ENCODE measurements around the gene ASB4. TPM values are rescaled to one million over a fixed set of nuclear protein-coding genes. Genes with fewer than 3 reads are reported as not detected.

Gene ASB4
- total and polyA plus RNA-seq, 4 donors, result 0.09 to 1.1 (median 0.38) TPM

DNA sequence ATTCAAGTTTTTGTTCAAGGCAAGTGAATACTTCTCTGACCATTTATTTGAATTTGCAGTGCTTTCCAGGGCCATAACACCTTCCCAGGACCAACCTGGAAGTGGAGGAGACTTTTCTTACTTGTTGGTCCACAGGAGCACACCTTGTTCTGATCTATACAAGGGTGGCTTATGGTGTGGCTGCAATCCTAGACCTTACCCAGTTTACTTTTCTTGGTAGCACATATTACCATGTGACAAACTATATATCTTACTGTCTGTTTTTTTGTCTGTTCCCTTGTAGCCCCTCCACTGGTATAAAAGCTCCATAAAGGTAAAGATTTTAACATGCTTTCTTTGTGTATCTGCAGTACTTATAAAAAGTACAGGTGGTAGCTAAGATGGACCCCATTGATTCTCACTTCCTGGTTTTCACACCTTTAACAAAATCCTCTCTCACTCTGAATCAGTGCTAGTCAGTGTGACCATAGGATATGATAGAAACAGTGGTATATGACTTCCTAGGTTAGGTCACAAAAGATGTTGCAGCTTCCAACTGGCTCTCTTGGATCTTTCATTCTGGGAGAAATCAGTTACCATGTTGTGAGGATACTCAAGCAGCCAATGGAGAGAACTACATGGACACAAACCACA is 5.6 kb upstream of the ASB4 start:
- no peak overlapping the region for H3K4me3 ChIP-seq (ENCODE audit: low read depth in 1 of 3, low read length in 3 of 3)

DNA sequence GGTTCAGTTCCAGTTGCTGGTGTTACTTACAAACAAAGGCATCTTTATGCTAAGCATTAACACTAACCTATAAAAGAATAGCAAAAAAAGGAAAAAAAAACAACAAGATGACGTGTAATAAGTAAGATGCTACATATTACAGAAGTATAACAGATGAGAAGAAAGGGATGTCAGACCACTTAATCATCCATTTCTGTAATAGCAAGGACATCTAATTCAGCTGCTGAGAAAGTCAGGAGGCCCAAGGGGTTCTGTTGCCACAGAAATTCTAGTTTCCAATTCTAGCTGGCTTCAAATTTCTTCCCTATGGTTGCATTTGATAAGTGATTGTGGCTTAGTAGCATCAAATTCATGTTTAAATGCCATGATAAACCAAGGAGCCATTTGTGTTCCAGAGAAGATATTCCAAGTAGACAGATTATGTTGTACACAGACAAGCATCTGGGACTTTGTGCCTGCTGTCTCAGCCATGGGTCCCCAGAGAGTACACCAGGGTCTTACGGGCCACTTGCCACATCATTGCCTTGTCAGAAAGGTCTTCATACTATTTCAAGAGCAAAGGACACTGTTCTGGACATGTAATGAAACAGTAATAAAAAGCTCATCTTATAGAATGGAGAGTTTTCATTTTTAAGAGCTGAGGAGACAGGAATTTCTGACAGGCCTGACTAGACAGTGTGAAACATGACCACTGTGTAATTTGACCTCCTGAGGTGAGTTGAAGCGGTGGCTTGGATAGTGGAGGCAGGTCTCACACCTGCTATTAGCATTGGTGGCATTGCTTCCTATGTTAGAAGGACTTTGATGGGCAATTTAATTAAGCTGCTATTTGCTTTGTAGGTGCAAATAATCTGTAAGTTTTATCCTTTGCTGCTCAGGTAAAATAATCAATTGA is 4.2 kb upstream of the ASB4 start:
- peaks cover 0 to 14% (median 8%) of the 10 kb centered on the region in 4 donors for H3K4me1 ChIP-seq (ENCODE audit: control insufficient read depth in 4 of 4, insufficient read depth in 4 of 4, low read length in 3 of 4)
- H3K36me3 ChIP-seq (ENCODE audit: control insufficient read depth in 4 of 4, insufficient read depth in 3 of 4, low read depth in 1 of 4, low read length in 3 of 4), result no peaks in the 10 kb centered on the region
- TF ChIP-seq FOXA2 (IDR thresholded peaks at IDR 0.05), result no peak
- TF ChIP-seq, protein P1, sequence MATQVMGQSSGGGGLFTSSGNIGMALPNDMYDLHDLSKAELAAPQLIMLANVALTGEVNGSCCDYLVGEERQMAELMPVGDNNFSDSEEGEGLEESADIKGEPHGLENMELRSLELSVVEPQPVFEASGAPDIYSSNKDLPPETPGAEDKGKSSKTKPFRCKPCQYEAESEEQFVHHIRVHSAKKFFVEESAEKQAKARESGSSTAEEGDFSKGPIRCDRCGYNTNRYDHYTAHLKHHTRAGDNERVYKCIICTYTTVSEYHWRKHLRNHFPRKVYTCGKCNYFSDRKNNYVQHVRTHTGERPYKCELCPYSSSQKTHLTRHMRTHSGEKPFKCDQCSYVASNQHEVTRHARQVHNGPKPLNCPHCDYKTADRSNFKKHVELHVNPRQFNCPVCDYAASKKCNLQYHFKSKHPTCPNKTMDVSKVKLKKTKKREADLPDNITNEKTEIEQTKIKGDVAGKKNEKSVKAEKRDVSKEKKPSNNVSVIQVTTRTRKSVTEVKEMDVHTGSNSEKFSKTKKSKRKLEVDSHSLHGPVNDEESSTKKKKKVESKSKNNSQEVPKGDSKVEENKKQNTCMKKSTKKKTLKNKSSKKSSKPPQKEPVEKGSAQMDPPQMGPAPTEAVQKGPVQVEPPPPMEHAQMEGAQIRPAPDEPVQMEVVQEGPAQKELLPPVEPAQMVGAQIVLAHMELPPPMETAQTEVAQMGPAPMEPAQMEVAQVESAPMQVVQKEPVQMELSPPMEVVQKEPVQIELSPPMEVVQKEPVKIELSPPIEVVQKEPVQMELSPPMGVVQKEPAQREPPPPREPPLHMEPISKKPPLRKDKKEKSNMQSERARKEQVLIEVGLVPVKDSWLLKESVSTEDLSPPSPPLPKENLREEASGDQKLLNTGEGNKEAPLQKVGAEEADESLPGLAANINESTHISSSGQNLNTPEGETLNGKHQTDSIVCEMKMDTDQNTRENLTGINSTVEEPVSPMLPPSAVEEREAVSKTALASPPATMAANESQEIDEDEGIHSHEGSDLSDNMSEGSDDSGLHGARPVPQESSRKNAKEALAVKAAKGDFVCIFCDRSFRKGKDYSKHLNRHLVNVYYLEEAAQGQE (IDR thresholded peaks at IDR 0.05), result no peak
- TF ChIP-seq JUND (IDR thresholded peaks at IDR 0.05), result no peak
- TF ChIP-seq, protein P2, sequence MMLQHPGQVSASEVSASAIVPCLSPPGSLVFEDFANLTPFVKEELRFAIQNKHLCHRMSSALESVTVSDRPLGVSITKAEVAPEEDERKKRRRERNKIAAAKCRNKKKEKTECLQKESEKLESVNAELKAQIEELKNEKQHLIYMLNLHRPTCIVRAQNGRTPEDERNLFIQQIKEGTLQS (IDR thresholded peaks at IDR 0.05), result no peak
- TF ChIP-seq NR2F2 (IDR thresholded peaks at IDR 0.05), result no peak
- no peak for TF ChIP-seq RXRA (IDR thresholded peaks at IDR 0.05)
- no peak for TF ChIP-seq RAD21 (IDR thresholded peaks at IDR 0.05)
- H3K9me3 ChIP-seq (ENCODE audit: control insufficient read depth in 4 of 4, low read length in 3 of 4), result no peaks in the 10 kb centered on the region
- no peak for DNase-seq (ENCODE audit: low spot score)
- no peak overlapping the region for H3K4me3 ChIP-seq (ENCODE audit: low read depth in 1 of 3, low read length in 3 of 3)
- WGBS, result 95% methylated on average over 3 of the region's 3 CpGs
- H3K27ac ChIP-seq (ENCODE audit: low read depth in 1 of 2, low read length in 2 of 2), result no peak overlapping the region
- no peaks in the 10 kb centered on the region for H3K27me3 ChIP-seq (ENCODE audit: control insufficient read depth in 4 of 4, insufficient read depth in 4 of 4, low read length in 3 of 4)
- no peak overlapping the region for H3K9ac ChIP-seq (ENCODE audit: low read depth in 1 of 2, low read length in 2 of 2)

More for the DNA sequence above, 5.6 kb upstream of the ASB4 start:
- Histone ChIP-seq H3K27ac (ENCODE audit: low read depth in 1 of 2, low read length in 2 of 2) (no peak overlapping the region), H3K36me3 (ENCODE audit: control insufficient read depth in 4 of 4, insufficient read depth in 3 of 4, low read depth in 1 of 4, low read length in 3 of 4) (no peaks in the 10 kb centered on the region), H3K4me1 (ENCODE audit: control insufficient read depth in 4 of 4, insufficient read depth in 4 of 4, low read length in 3 of 4) (peaks cover 0 to 14% (median 8%) of the 10 kb centered on the region in 4 donors), H3K9me3 (ENCODE audit: control insufficient read depth in 4 of 4, low read length in 3 of 4) (no peaks in the 10 kb centered on the region), H3K9ac (ENCODE audit: low read depth in 1 of 2, low read length in 2 of 2) (no peak overlapping the region), H3K27me3 (ENCODE audit: control insufficient read depth in 4 of 4, insufficient read depth in 4 of 4, low read length in 3 of 4) (no peaks in the 10 kb centered on the region)
- DNase-seq (ENCODE audit: low spot score), result no peak
- TF ChIP-seq JUND (IDR thresholded peaks at IDR 0.05), result no peak

DNA sequence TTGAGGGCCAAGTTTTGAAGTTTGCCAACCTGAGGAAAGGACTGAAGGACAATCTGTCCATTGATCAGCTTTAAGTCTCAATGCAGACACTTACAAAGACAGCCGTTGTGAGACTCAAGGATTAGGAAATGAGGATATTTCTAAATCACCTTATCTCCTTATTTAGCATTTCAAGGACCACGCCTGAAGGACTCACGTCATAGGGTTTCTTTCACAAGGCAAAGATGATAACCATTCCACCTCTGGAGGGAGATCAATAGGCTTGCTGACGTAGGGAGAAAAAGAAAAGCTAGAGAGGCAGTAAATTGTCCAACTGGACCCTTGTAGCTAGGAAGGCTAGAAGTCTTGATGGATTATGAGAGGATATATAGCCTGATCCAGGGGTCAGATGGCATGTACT is 3.3 kb upstream of the ASB4 start:
- Histone ChIP-seq H3K9me3 (ENCODE audit: control insufficient read depth in 4 of 4, low read length in 3 of 4) (no peaks in the 10 kb centered on the region), H3K4me3 (ENCODE audit: low read depth in 1 of 3, low read length in 3 of 3) (no peak overlapping the region), H3K36me3 (ENCODE audit: control insufficient read depth in 4 of 4, insufficient read depth in 3 of 4, low read depth in 1 of 4, low read length in 3 of 4) (no peaks in the 10 kb centered on the region), H3K27ac (ENCODE audit: low read depth in 1 of 2, low read length in 2 of 2) (no peak overlapping the region), H3K9ac (ENCODE audit: low read depth in 1 of 2, low read length in 2 of 2) (no peak overlapping the region), H3K4me1 (ENCODE audit: control insufficient read depth in 4 of 4, insufficient read depth in 4 of 4, low read length in 3 of 4) (peaks cover 0 to 10% (median 8%) of the 10 kb centered on the region in 4 donors), H3K27me3 (ENCODE audit: control insufficient read depth in 4 of 4, insufficient read depth in 4 of 4, low read length in 3 of 4) (no peaks in the 10 kb centered on the region)
- DNase-seq (ENCODE audit: low spot score), result no peak
- WGBS, result 88% methylated on average over 4 of the region's 4 CpGs
- TF ChIP-seq NR2F2 (IDR thresholded peaks at IDR 0.05) (no peak), YY1 (IDR thresholded peaks at IDR 0.05) (no peak), JUND (IDR thresholded peaks at IDR 0.05) (no peak), RXRA (IDR thresholded peaks at IDR 0.05) (no peak), HNF4A (conservative IDR thresholded peaks at IDR 0.05) (no peak)
- TF ChIP-seq, protein P3, sequence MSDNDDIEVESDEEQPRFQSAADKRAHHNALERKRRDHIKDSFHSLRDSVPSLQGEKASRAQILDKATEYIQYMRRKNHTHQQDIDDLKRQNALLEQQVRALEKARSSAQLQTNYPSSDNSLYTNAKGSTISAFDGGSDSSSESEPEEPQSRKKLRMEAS (IDR thresholded peaks at IDR 0.05), result no peak
- TF ChIP-seq, protein P4, sequence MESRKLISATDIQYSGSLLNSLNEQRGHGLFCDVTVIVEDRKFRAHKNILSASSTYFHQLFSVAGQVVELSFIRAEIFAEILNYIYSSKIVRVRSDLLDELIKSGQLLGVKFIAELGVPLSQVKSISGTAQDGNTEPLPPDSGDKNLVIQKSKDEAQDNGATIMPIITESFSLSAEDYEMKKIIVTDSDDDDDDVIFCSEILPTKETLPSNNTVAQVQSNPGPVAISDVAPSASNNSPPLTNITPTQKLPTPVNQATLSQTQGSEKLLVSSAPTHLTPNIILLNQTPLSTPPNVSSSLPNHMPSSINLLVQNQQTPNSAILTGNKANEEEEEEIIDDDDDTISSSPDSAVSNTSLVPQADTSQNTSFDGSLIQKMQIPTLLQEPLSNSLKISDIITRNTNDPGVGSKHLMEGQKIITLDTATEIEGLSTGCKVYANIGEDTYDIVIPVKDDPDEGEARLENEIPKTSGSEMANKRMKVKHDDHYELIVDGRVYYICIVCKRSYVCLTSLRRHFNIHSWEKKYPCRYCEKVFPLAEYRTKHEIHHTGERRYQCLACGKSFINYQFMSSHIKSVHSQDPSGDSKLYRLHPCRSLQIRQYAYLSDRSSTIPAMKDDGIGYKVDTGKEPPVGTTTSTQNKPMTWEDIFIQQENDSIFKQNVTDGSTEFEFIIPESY (IDR thresholded peaks at IDR 0.05), result no peak
- TF ChIP-seq, protein P2 (IDR thresholded peaks at IDR 0.05), result no peak
